DMS114 treated with DMSO at 0.1 percent for 48 hours (cell line): Measurements from ENCODE around the gene MAN1C1.

Experiments
- DNase-seq: peaks from one replicate; lab custom pipeline; 2025; ENCODE audit not compliant: unreplicated experiment; lab: John Stamatoyannopoulos, UW

MAN1C1 gene

GRCh38 chr1:25616095-25616986 lies at the start of gene MAN1C1:
Gene MAN1C1, plus strand, starts transcription at chr1:25616791. Its CDS starts 1,007 bp downstream, at chr1:25617798.
- peak; percentile 79 for DNase-seq

- DNase-seq, result no peak
These were observed 48.9 kb upstream of the MAN1C1 start for GRCh38 chr1:25567710-25568089.

GRCh38 chr1:25568090-25568833 lies 48.3 kb upstream of the MAN1C1 start:
- DNase-seq, result no peak

GRCh38 chr1:25568834-25569596 lies 47.6 kb upstream of the MAN1C1 start:
- DNase-seq, result no peak

- DNase-seq, result no peak
These were observed 46.8 kb upstream of the MAN1C1 start for GRCh38 chr1:25569597-25570396.

GRCh38 chr1:25570798-25571521 lies 45.6 kb upstream of the MAN1C1 start:
- no peak for DNase-seq

GRCh38 chr1:25571522-25571970 lies 45.0 kb upstream of the MAN1C1 start:
- no peak for DNase-seq

GRCh38 chr1:25572107-25572506 lies 44.5 kb upstream of the MAN1C1 start:
- DNase-seq, result no peak

GRCh38 chr1:25572708-25573590 lies 43.6 kb upstream of the MAN1C1 start:
- peak; percentile 14 for DNase-seq

GRCh38 chr1:25573591-25573930 lies 43.0 kb upstream of the MAN1C1 start:
- DNase-seq, result no peak

- no peak for DNase-seq
These were observed 42.6 kb upstream of the MAN1C1 start for GRCh38 chr1:25573961-25574360.

- no peak for DNase-seq
These were observed 41.4 kb upstream of the MAN1C1 start for GRCh38 chr1:25575191-25575590.

- no peak for DNase-seq
These were observed 40.0 kb upstream of the MAN1C1 start for GRCh38 chr1:25576459-25577133.

GRCh38 chr1:25577134-25577920 lies 39.3 kb upstream of the MAN1C1 start:
- no peak for DNase-seq

GRCh38 chr1:25579292-25580252 lies 37.0 kb upstream of the MAN1C1 start:
- no peak for DNase-seq

- DNase-seq, result no peak
These were observed 35.7 kb upstream of the MAN1C1 start for GRCh38 chr1:25580927-25581326.

GRCh38 chr1:25581764-25582163 lies 34.8 kb upstream of the MAN1C1 start:
- no peak for DNase-seq
